Measurements from ENCODE around the gene ATP5PO. TPM values are rescaled to one million over a fixed set of nuclear protein-coding genes. Genes with fewer than 3 reads are reported as not detected.

Gene ATP5PO
- total and polyA plus RNA-seq, 2 of the 13 experiments (the other 11 are each of a cell fraction or from before 2014, with no cell fraction given): 256 to 297 TPM

DNA sequence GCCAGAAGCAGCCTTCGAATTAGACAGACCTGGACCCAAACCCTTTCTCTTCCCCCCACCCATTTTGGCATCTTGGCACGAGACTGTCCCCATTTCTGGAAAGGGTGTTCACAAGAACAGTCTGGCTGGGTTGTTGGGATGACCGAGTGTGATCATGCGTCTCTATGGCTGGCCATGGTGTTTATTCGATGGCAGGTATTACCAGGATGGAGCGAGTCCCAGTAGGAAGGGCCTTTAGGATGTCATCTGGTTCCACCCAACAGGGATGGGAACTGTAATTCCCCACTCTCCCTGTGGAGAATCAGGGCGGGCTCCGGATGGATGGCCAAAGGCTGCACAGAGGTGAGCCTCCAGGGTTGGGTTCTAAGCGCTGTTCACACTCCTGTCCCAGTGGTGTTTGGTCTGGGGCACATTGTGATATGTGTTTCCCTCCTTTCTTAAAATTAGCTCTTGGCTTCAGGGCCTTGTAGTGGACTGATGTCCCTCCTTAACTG is 33.4 kb upstream of the ATP5PO start:
- Histone ChIP-seq H2AFZ (ENCODE audit: low read length) (peak overlapping the region; percentile 23), H3K27ac (ENCODE audit: extremely low read length, insufficient read depth, low read length) (no peak overlapping the region), H3K9ac (ENCODE audit: insufficient read depth, low read depth, low read length) (no peak overlapping the region), H3K36me3 (replicated peaks in 1 of 2; ENCODE audit: control insufficient read depth in 1 of 2, insufficient read depth in 2 of 2, low read length in 2 of 2) (no peaks in the 10 kb centered on the region), H3K4me3 (replicated peaks in 1 of 3; ENCODE audit: insufficient read depth in 1 of 3, low read depth in 2 of 3, low read length in 3 of 3) (no peak overlapping the region), H3K79me2 (ENCODE audit: insufficient read depth, low read length) (no peaks in the 10 kb centered on the region), H3K27me3 (ENCODE audit: control insufficient read depth in 1 of 2, insufficient read depth in 2 of 2, low read length in 2 of 2) (no peaks in the 10 kb centered on the region), H3K9me3 (ENCODE audit: low read length) (no peaks in the 10 kb centered on the region), H3K4me2 (ENCODE audit: low read depth, low read length) (no peak overlapping the region), H3K4me1 (ENCODE audit: insufficient read depth, low read length) (peaks cover 29% of the 10 kb centered on the region), H4K20me1 (ENCODE audit: insufficient read depth, low read length) (no peaks in the 10 kb centered on the region)
- in situ Hi-C loops (cut with HindIII; ENCODE audit: extremely low pct_ligation_motif_present, low pct_unique_long_range_greater_than_20kb): no loop called here
- 97% methylated on average over 9 of the region's 9 CpGs for WGBS (ENCODE audit: low lambda C conversion rate)
- ChIA-PET POLR2A (no interaction called here), CTCF (ENCODE audit: low intra/inter-chr PET ratio, low total read pairs) (no interaction called here)
- no TSS peak for BruUV-seq (replicated peaks)
- intact Hi-C loops (cut with micrococcal nuclease; ENCODE audit: unreplicated experiment): no loop called here
- ATAC-seq (no peak), FAIRE-seq (no peak), DNase-seq (ENCODE audit: low spot score) (no peak)
- no peak for TF ChIP-seq KLF13 (CRISPR knock-in tag; IDR thresholded peaks at IDR 0.05)
- no peak for TF ChIP-seq ZNF432 (CRISPR knock-in tag; IDR thresholded peaks at IDR 0.05; ENCODE audit: borderline replicate concordance)
- no peak for TF ChIP-seq MED8 (CRISPR knock-in tag; IDR thresholded peaks at IDR 0.05; ENCODE audit: insufficient replicate concordance)
- TF ChIP-seq, protein P1, sequence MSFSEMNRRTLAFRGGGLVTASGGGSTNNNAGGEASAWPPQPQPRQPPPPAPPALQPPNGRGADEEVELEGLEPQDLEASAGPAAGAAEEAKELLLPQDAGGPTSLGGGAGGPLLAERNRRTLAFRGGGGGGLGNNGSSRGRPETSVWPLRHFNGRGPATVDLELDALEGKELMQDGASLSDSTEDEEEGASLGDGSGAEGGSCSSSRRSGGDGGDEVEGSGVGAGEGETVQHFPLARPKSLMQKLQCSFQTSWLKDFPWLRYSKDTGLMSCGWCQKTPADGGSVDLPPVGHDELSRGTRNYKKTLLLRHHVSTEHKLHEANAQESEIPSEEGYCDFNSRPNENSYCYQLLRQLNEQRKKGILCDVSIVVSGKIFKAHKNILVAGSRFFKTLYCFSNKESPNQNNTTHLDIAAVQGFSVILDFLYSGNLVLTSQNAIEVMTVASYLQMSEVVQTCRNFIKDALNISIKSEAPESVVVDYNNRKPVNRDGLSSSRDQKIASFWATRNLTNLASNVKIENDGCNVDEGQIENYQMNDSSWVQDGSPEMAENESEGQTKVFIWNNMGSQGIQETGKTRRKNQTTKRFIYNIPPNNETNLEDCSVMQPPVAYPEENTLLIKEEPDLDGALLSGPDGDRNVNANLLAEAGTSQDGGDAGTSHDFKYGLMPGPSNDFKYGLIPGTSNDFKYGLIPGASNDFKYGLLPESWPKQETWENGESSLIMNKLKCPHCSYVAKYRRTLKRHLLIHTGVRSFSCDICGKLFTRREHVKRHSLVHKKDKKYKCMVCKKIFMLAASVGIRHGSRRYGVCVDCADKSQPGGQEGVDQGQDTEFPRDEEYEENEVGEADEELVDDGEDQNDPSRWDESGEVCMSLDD (CRISPR knock-in tag; IDR thresholded peaks at IDR 0.05; ENCODE audit: borderline replicate concordance): no peak
